OCI-LY3 (cell line): ENCODE data around the gene KRT6A.

Experiments
- EZH2phosphoT487 ChIP-seq: fragments of 200-600 bp; shearing (Covaris generic); IDR thresholded peaks from 2 replicates; pipeline ENCODE4 v1.6.1; 2018; ENCODE audit warnings: antibody characterized with exemption, mixed run types, low read depth
- TF ChIP-seq, protein P1 (sequence below): fragments of 200-600, 300-600 bp; sonication (generic); IDR thresholded peaks from 2 replicates; pipeline ENCODE4 v1.5.1; 2014; ENCODE audit warnings: antibody characterized with exemption, low read length, low read depth

- TF ChIP-seq, protein P1, sequence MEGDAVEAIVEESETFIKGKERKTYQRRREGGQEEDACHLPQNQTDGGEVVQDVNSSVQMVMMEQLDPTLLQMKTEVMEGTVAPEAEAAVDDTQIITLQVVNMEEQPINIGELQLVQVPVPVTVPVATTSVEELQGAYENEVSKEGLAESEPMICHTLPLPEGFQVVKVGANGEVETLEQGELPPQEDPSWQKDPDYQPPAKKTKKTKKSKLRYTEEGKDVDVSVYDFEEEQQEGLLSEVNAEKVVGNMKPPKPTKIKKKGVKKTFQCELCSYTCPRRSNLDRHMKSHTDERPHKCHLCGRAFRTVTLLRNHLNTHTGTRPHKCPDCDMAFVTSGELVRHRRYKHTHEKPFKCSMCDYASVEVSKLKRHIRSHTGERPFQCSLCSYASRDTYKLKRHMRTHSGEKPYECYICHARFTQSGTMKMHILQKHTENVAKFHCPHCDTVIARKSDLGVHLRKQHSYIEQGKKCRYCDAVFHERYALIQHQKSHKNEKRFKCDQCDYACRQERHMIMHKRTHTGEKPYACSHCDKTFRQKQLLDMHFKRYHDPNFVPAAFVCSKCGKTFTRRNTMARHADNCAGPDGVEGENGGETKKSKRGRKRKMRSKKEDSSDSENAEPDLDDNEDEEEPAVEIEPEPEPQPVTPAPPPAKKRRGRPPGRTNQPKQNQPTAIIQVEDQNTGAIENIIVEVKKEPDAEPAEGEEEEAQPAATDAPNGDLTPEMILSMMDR = no peak
- no peak for TF ChIP-seq EZH2phosphoT487
Measured at GRCh38 chr12:52493172-52493571, at the start of gene KRT6A.
